HG02678 (cell line): ENCODE results near the gene CD70.
"Not testable (repeated sequence)": the region's sequence is repeated elsewhere in the genome, so short reads cannot be mapped to it uniquely, and the experiment has no call there.

Experiments used
- ATAC-seq: cut with Tn5 transposase; IDR thresholded peaks from one replicate; pipeline ENCODE4 v1.9.1; 2021; ENCODE audit warnings: mild to moderate bottlenecking, moderate library complexity; ENCODE audit not compliant: unreplicated experiment

The CD70 gene

DNA sequence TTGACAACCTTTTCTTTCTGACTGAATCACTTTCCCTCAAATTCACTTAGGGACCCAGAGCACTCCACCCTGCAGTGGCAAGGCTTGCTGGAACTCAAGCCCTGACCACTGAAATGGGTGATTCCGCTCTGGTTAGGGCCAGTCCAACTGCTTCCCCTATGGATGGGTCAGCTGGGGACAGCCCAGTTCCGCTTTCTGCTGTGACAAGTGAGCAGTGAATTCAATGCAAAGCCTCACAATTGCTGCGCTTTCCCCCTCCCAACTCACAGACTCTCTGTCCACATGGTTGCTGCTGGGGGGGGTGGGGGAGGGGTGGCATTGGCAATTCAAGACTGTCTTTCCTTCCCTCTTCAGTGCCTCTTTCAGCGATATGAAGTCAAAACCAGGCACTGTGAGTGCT lies 18.7 kb downstream of the CD70 start:
- no peak for ATAC-seq

DNA sequence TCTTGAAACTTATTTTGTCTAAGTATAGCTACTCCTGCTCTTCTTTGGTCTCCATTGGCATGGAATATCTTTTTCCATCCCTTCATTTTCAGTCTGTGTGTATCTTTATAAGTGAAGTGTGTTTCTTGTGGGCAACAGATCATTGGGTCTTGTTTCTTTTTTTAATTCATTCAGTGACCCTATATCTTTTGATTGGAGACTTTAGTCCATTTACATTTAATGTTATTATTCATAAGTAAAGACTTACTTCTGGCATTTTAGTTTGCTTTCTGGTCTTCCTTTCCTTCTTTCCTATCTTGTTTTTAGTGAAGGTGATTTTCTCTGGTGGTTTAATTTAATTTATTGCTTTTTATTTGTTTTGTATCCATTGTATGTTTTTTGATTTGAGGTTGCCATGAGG lies 19.8 kb downstream of the CD70 start:
- ATAC-seq, result no peak

DNA sequence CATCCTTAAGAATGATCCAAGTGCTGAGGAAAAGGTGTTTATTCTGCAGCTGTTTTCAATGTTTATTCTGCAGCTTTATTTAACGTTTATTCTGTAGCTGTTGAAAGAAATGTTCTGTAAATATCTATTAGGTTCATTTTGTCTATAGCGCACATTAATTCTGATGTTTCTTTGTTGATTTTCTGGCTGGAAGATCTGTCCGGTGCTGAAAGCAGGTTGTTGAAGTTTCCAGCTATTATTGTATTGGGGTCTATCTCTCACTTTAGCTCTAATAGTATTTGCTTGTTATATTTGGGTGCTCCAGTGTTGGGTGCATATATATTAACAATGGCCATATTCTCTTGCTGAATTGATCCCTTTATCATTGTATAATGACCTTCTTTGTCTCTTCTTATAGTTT lies 20.2 kb downstream of the CD70 start:
- no peak for ATAC-seq

DNA sequence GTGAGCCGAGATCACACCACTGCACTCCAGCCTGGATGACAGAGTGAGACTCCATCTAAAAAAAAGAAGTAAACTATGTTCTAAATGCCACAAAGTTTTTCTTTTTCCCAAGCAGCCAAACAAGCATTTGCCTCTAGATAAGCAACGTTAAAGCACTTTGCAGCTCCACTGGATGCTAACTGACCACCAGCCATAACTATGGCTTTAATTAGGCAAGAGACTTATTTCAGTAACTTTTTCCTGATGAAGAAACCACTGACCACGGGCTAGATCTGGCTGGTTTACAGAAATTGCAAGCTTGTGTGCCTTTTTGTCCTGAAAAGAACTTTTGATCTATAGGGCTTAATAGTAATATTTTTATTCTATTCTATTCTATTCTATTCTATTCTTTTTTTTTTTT lies 22.1 kb downstream of the CD70 start:
- no peak for ATAC-seq

DNA sequence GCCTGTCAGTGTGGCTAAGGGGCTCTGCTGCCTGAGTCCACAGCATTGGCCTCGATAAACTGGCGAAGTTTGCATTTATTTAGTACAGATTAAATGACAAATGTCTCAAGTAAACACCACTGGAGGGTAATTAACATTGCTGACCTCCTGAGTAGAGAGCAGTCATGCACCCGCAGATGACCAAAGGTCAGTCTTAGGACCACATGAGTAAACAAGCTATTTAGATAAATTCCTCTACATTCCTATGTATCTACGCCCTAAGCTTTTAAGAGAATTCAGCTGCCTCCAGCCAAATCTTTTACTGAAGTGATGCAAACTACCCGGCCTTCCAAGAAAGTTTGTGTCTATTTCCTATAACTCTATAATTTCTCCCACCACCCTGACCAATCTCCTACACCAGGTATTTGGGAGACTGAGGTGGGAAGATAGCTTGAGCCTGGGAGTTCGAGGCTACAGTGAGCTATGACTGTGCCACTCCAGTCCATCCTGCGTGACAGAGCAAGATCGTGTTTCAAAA lies 22.9 kb downstream of the CD70 start:
- ATAC-seq, result no peak

DNA sequence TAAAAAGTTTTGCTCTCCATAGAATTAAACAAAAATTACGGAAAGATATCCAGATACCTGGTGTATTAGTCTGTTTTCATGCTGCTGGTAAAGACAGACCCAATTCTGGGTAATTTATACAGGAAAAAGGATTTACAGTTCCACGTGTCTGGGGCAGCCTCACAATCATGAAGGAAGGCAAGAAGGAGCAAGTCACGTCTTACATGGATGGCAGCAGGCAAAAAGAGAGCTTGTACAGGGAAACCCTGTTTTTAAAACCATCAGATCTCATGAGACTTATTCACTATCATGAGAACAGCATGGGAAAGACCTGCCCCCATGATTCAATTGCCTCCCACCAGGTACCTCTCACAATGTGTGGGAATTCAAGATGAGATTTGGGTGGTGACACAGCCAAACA lies 24.2 kb downstream of the CD70 start:
- not testable (repeated sequence) for ATAC-seq

DNA sequence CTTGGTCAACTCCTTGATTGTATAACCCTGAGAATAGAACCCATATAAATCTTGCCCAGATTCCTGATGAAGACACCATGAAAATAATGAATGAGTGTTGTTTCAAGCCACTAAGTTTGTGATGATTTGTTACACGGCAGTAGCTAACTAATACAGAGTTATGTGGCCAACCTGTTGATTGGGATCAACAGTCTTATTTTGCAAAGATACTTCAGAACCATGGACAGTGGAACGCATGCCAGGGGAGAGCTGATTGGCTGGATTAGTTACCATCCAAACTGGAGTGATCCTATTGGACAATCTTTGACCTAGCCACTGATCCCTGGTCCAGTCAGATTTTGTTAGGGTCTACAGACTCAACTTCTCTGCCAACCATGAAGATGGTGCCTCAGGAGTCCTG lies 26.6 kb downstream of the CD70 start:
- no peak for ATAC-seq

DNA sequence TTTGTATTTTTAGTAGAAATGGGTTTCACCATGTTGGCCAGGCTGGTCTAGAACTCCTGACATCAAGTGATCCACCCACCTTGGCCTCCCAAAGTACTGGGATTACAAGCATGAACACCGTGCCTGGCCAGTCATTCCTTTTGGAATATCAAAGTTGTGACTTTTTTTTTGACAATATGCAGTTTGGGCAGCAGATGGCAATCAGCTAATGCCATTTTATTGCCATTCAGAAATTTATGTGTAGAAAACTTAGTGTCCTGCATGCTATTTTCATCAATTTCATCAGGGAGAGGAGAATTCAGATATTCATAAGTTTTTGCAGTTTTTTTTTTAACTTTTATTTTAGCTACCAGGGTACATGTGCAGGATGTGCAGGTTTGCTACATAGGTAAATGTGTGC lies 28.5 kb downstream of the CD70 start:
- not testable (repeated sequence) for ATAC-seq

DNA sequence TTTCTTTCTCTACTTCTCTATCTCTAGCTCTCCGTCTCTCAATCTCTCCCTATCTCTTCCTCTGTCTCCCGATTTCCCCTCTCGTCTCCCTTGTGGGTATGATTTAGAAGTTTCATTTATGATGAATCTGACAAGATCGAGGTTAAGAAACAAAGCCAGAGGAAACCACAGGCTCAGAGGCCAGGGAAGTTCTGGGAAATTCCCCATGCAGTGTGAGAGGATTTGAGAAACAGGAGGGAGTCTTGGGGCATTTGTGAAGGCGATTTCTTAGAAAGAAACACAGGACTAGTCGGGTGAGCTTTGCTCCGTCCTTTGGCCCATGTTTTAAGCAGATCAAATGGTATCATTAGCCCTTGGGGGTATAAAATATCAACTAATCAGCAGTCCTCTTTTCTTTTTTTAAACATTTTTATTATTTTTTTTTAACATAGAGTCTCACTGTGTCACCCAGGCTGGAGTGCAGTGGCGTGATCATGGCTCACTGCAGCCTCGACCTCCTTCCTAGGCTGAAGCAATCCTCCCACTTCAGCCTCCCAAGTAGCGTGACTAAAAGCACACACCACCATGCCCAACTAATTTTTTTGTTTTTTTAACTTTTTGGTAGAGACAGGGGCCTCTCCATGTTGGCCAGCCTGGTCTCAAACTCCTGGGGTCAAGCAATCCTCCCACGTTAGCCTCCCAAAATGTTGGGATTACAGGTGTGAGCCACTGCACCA lies 34.3 kb downstream of the CD70 start:
- ATAC-seq, result no peak

DNA sequence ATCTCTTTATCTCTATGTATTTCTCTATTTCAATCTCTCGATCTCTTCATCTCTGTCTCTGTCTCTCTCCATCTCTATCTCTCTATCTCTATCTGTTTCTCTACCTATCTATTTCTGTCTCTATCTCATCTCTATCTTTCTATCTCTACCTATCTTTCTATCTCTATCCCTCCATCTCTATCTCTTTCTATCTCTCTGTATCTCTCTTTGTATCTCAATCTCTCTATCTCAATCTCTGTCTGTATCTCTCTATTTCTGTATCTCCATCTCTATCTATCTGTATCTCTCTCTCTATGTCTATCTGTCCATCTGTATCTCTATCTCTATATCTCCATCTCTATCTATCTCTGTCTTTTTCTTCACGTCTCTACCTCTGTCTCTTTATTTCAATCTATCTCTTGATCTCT lies 34.9 kb downstream of the CD70 start:
- no peak for ATAC-seq

DNA sequence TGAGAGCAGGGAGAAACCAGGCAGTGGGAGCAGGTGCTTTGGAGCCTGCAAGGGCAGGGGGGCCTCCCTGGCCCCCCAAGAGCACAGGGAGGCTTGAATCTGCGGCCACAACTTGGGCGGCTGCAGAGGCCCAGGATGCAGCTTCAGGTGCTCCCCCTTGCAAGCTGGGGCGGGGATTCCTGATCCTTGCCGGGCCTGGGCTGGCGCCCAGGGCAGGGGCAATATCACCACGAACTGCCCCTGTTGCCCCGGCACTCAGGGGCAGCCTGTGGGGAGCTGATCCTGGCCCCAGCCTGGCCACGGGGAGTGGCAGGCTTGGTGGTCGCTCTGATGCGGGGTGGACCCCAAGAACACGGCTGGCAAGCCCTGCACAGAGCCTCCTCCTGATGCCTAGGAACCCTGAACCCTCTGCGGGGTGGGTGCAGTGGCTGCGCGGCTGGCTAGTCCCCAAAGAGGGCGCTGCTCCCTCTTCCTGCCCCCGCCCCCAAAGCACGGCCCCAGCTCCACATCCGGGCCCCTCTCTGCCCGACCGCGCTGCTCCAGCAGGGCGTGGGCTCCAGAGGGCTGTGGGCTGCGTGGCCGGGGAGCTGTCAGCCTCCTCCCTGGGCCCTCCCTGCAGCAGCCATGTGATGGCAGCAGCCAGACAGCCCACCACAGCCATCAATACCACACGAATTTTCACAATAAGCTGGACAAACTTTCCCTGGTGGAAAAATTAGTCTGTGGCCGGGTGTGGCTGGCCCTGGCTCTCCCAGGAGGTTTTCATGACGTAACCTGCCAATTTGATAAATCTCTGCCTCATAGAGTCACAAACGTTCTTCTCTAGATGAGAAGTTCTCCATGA lies 39.1 kb downstream of the CD70 start:
- peak; percentile 63 for ATAC-seq

DNA sequence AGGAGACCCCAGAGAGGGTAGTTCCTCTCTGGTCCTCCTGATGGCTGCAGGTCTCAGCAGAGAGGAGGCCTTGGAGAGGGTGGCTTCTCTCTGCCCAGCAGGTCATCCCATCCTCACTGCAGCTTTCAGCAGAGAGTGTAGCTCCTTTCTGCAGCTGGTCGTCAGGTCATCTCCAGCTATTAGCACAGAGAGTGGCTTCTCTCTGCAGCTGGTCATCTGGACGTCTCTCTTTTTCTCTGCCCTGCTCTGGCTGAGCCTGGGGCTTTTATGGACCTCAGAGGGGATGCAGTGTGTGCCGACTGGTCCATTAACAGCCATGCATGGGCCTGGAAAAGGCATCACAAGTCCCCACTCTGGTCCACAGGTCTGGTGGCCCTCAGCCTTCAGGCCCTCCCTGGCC lies 39.9 kb downstream of the CD70 start:
- ATAC-seq, result no peak

DNA sequence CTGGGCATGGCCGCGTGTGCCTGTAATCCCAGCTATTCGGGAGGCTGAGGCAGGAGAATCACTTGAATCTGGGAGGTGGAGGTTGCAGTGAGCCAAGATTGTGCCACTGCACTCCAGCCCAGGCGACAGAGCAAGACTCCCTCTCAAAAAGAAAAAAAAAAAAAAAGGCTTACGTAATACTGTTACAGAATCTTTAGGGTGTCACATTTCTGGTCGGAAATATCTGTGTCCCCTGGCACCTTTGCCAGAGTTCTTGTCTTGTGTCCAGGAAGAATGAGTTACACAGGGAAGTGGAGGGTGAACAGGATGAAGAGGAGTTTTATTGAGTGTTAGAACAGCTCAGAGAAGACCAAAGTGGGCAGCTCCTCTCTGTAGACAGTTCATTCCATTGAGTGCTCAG lies 40.3 kb downstream of the CD70 start:
- not testable (repeated sequence) for ATAC-seq

DNA sequence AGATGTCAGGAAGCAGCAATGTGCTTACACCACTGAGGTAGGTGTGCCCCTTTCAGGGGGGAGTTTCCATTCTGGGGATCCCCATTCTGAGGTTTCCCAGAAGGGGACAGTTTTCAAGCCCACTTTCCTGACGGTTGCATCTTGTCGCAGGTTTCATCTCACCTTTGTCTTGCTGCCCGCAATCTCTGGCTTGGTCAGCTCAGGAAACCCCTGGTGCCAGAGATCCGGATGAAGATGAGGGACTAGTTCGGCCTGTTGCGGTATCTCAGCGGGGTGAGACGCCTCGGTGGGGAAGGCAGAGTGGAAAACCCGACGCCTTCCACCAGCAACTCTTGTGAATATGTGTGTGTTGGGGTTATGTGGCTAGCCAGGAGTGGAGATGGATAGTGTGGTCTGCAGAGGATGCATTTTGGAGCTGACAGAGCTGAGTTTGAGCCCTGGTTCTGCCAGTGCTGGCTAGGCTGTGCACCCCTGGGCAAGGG lies 47.0 kb downstream of the CD70 start:
- no peak for ATAC-seq

DNA sequence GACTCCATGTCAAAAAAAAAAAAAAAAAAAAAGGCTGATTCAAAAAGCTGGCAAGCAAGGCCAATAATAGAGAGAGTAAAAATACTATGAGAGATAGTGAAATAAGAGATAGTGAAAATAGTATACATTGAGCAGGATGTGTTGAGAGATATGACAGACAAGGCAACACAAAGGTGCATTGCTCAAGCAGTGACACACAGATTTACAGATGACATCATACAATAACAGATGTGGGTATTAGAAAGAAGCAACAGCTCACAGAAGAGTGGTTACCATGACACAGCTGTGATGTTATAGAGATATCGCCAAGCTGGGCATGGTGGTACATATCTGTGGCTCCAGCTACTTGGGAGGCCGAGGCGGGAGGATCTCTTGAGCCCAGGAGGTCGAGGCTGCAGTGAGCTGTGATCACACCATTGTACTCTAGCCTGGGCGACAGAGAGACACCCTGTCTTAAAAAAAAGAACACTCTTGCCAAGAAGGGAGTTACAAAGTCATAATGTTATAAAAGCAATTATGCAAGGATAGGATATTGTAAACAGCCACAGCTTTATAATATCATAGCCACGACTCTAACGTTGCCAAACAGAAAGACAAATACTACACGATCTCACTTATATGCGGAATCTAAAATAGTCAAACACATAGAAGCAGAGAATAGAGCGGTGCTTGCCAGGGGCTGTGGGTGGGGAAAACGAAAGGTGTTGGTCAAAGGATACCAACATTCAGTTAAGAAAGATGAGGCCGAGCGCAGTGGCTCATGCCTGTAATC lies 49.8 kb downstream of the CD70 start:
- no peak for ATAC-seq

DNA sequence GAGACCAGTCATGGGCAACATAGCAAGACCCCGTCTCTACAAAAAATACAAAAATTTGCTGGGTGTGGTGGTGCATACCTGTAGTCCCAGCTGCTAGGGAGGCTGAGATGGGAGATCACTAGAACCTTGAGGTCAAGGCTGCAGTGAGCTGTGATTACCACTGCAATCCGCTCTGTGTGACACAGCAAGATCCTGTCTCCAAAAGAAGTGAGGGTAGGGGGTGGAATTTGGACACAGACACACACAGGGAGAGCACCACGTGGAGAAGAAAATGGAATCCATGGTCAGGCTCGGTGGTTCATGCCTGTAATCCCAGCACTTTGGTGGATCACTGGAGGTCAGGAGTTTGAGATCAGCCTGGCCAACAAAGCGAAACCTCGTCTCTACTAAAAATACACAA lies 51.4 kb downstream of the CD70 start:
- no peak for ATAC-seq
